ENCODE data around the gene HSD17B3.

DNA sequence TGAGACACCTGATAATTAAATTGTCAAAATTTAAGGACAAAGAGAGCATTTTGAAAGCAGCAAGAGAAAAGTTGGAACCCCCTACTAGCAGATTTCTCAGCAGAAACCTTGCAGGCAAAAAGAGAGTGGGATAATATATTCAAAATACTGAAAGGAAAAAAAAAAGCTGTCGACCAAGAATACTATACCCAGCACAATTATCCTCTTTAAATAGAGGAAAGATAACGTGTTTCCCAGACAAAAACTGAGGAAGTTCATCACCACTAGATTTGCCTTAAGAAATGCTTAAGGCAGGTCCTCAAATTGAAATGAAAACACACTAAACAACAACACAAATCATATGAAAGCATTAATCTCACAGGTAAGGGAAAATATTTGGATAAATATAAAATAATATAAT lies 27.0 kb downstream of the HSD17B3 start:
- no peak for TF ChIP-seq POLR2A (IDR thresholded peaks at IDR 0.05)
- TF ChIP-seq, protein P1, sequence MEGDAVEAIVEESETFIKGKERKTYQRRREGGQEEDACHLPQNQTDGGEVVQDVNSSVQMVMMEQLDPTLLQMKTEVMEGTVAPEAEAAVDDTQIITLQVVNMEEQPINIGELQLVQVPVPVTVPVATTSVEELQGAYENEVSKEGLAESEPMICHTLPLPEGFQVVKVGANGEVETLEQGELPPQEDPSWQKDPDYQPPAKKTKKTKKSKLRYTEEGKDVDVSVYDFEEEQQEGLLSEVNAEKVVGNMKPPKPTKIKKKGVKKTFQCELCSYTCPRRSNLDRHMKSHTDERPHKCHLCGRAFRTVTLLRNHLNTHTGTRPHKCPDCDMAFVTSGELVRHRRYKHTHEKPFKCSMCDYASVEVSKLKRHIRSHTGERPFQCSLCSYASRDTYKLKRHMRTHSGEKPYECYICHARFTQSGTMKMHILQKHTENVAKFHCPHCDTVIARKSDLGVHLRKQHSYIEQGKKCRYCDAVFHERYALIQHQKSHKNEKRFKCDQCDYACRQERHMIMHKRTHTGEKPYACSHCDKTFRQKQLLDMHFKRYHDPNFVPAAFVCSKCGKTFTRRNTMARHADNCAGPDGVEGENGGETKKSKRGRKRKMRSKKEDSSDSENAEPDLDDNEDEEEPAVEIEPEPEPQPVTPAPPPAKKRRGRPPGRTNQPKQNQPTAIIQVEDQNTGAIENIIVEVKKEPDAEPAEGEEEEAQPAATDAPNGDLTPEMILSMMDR (IDR thresholded peaks at IDR 0.05), result no peak

All from uterus (tissue), 2 donors.